Measurements from ENCODE around the gene NELL1. TPM values are rescaled to one million over a fixed set of nuclear protein-coding genes. Genes with fewer than 3 reads are reported as not detected.

NELL1 gene
- polyA plus RNA-seq, 1 experiment = not detected

GRCh38 chr11:21446939-21447590, 777.7 kb downstream of the NELL1 start:
- no peak overlapping the region for H3K27ac ChIP-seq (ENCODE audit: low read depth, low read length)
- no peaks in the 10 kb centered on the region for H3K27me3 ChIP-seq (ENCODE audit: control insufficient read depth, insufficient read depth, low read length)
- TF ChIP-seq CTCF (IDR thresholded peaks at IDR 0.05; ENCODE audit: low read depth, low read length) = no peak
- ChIA-PET CTCF (no interaction called here), POLR2A (no interaction called here)
- H3K4me3 ChIP-seq (ENCODE audit: low read depth, low read length) = no peak overlapping the region
- no peak for DNase-seq (ENCODE audit: low read depth, low spot score)
- peaks cover 17% of the 10 kb centered on the region for H3K9me3 ChIP-seq (ENCODE audit: control insufficient read depth, insufficient read depth, low read length)

GRCh38 chr11:21447871-21448270, 778.5 kb downstream of the NELL1 start:
- H3K9me3 ChIP-seq (ENCODE audit: control insufficient read depth, insufficient read depth, low read length) = peaks cover 17% of the 10 kb centered on the region
- CTCF ChIA-PET = no interaction called here
- POLR2A ChIA-PET = no interaction called here
- H3K4me3 ChIP-seq (ENCODE audit: low read depth, low read length) = no peak overlapping the region
- no peak overlapping the region for H3K27ac ChIP-seq (ENCODE audit: low read depth, low read length)
- DNase-seq (ENCODE audit: low read depth, low spot score) = no peak
- H3K27me3 ChIP-seq (ENCODE audit: control insufficient read depth, insufficient read depth, low read length) = no peaks in the 10 kb centered on the region
- no peak for TF ChIP-seq CTCF (IDR thresholded peaks at IDR 0.05; ENCODE audit: low read depth, low read length)

- Histone ChIP-seq H3K9me3 (ENCODE audit: control insufficient read depth, insufficient read depth, low read length) (no peaks in the 10 kb centered on the region), H3K27ac (ENCODE audit: low read depth, low read length) (no peak overlapping the region), H3K27me3 (ENCODE audit: control insufficient read depth, insufficient read depth, low read length) (no peaks in the 10 kb centered on the region), H3K4me3 (ENCODE audit: low read depth, low read length) (no peak overlapping the region)
- DNase-seq (ENCODE audit: low read depth, low spot score) = no peak
- TF ChIP-seq CTCF (IDR thresholded peaks at IDR 0.05; ENCODE audit: low read depth, low read length) = no peak
- CTCF ChIA-PET = no interaction called here
- POLR2A ChIA-PET = no interaction called here
Observed at GRCh38 chr11:21456186-21456585, 786.8 kb downstream of the NELL1 start.

- ChIA-PET POLR2A (no interaction called here), CTCF (no interaction called here)
- H3K9me3 ChIP-seq (ENCODE audit: control insufficient read depth, insufficient read depth, low read length) = peaks cover 3% of the 10 kb centered on the region; the same call in 1 of the 2 replicates
- no peak overlapping the region for H3K4me3 ChIP-seq (ENCODE audit: low read depth, low read length)
- DNase-seq (ENCODE audit: low read depth, low spot score) = no peak
- no peaks in the 10 kb centered on the region for H3K27me3 ChIP-seq (ENCODE audit: control insufficient read depth, insufficient read depth, low read length)
- H3K27ac ChIP-seq (ENCODE audit: low read depth, low read length) = no peak overlapping the region
- TF ChIP-seq CTCF (IDR thresholded peaks at IDR 0.05; ENCODE audit: low read depth, low read length) = no peak
Observed at GRCh38 chr11:21460082-21460481, 790.7 kb downstream of the NELL1 start.

- peaks cover 6% of the 10 kb centered on the region; the same call in 1 of the 2 replicates for H3K9me3 ChIP-seq (ENCODE audit: control insufficient read depth, insufficient read depth, low read length)
- ChIA-PET POLR2A (no interaction called here), CTCF (no interaction called here)
- DNase-seq (ENCODE audit: low read depth, low spot score) = no peak
- H3K27ac ChIP-seq (ENCODE audit: low read depth, low read length) = no peak overlapping the region
- H3K27me3 ChIP-seq (ENCODE audit: control insufficient read depth, insufficient read depth, low read length) = no peaks in the 10 kb centered on the region
- no peak overlapping the region for H3K4me3 ChIP-seq (ENCODE audit: low read depth, low read length)
- TF ChIP-seq CTCF (IDR thresholded peaks at IDR 0.05; ENCODE audit: low read depth, low read length) = no peak
Observed at GRCh38 chr11:21461701-21462100, 792.3 kb downstream of the NELL1 start.
